DMS153 treated with DMSO at 0.1 percent for 48 hours (cell line): ENCODE results near the gene WDR55.
A peak's percentile ranks its signal among the peaks of the same experiment; 100 is the strongest.
"Not testable (repeated sequence)": the region's sequence is repeated elsewhere in the genome, so short reads cannot be mapped to it uniquely, and the experiment has no call there.

Experiments used
- DNase-seq: peaks from one replicate; lab custom pipeline; 2025; ENCODE audit not compliant: unreplicated experiment; lab: John Stamatoyannopoulos, UW

The WDR55 gene

GRCh38 chr5:140707812-140708211 lies 43.1 kb downstream of the WDR55 start:
- no peak for DNase-seq

- DNase-seq = not testable (repeated sequence)
Observed at GRCh38 chr5:140708787-140709186, 44.1 kb downstream of the WDR55 start.

DNA sequence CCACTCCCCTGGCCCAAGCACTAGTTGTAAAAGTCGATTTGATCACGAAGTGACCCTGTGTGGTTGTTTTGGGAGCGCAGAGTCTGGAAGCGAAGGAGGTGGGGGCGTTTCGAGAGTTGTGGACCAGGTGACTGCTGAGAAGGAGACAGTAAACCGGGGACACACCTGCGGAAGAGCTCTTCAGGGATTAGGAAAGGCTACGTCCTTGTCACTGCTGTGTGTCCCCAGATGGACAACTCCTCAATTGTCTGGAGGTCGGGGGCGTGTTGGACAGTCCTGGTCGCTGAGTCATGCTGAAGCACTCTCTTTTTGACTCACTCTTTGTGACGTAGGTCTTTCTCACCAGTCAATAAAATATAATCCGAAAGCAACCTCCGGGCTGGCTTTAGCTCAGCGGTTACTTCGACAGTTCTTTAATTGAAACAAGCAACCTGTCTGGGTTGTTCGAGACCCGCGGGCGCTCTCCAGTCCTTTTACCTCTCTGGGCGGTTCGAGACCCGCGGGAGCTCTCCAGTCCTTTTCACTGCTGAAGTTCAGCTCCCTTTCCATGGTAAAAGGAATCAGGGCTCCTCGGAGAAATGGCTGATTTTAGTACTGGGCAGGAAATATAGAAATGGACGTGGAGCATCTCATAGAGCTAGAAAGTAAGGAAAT lies 46.3 kb downstream of the WDR55 start:
- peak; percentile 46 for DNase-seq

DNA sequence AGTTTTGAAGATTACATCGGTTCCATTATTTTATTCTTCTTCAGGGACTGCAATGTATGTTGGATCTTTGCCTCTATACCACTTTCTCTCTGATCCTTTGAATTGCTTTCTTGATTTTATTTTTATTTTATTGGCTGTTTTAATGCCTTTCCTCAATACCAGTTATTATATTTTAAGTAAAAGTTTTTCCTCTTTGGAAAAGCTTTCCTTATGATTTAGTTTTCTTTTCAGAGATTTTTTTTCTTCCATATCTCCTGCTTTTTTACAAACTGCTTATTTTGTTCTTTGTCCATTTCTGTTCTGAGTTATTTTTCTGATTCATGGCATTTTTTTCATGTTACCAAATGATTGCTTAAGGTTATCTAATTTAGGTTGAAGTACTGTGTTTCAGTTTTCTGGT lies 47.1 kb downstream of the WDR55 start:
- DNase-seq = no peak

DNA sequence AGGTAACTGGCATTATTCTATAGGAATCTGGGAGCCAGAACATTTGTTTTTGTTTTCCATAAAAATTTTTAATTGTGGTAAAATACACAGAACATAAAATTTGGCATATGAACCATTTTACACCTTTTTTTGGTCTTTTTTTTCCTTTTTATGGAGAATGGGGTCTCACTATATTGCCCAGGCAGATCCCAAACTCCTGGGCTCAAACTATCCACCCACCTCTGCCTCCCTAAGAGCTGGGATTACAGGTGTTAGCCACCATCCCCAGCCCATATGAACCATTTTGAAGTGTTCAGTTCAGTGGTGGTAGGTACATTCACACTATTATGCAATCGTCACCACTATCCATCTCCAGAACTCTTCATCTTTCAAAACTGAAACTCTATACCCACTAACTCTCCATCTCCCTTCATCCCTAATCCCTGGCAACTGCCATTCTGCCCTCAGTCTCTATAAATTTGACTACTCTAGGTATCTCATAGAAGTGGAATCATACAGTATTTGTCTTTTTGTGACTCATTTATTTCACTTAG lies 48.9 kb downstream of the WDR55 start:
- no peak for DNase-seq

DNA sequence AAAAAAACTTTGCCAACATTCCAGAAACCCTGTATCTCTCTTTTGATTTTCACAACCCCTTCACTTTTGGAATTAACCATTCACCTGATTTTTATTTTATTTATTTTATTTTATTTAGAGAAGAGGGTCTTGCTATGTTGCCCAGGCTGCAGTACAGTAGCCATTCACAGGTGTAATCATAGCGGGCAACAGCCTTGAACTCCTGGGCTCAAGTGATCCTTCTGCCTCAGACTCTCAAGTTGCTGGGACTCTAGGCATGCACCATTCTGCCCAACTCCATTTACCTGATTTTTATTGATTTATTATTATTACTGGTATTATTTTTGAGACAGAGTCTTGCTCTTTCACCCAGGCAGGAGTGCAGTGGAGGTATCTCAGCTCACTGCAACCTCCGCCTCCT lies 51.5 kb downstream of the WDR55 start:
- DNase-seq = not testable (repeated sequence)

DNA sequence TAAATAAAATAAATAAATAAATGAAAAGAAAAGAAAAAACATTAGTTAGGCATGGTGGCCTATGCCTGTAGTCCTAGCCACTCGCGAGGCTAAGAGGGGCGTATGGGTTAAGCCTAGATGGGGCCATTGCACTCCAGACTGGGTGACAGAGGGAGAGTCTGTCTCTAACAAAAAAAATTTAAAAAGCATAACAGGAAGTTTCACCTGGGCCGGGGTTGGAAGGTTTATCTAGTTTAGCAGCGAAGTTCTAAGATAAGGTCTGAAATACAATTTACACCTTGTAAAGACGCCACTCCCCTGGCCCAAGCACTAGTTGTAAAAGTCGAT lies 53.5 kb downstream of the WDR55 start:
- no peak for DNase-seq

DNA sequence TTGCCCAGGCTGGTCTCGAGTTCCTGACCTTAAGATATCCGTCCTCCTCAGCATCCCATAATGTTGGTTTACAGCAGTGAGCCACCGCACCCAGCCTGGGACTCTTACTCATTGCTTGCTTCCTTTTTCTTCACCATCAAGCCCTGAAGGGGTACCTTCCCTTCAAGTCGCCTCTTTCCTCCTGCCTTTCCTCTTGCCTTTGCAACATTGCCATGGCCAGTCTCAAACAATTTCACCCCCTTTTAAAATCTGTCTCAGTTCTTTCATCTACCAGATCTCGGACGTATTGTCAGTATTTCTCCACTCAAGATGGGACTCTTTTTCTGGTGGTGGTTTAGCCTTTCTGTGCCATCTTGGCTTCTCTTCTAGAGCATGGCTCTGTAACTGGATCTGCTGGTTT lies 56.0 kb downstream of the WDR55 start:
- DNase-seq = not testable (repeated sequence)

DNA sequence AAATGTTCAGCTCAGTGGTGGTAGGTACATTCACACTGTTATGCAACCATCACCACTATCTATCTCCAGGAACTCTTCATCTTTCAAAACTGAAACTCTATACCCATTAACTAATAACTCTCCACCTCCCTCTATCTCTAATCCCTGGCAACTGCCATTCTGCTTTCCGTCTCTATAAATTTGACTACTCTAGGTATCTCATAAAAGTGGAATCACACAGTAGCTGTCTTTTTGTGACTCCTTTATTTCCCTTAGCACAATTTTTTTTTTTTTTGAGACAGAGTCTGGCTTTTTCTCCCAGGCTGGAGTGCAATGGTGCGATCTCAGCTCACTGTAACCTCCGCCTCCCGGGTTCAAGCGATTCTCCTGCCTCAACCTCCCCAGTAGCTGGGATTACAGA lies 56.7 kb downstream of the WDR55 start:
- not testable (repeated sequence) for DNase-seq
